KMS-11 (cell line): ENCODE data around the gene KY.

Experiments used
- H2AFZ ChIP-seq: fragments of 200-600 bp; sonication (generic); 2 replicates; pipeline ENCODE4 v1.6.1; 2016; ENCODE audit warnings: antibody characterized with exemption, mixed run types, low read depth
- H3K27ac ChIP-seq: fragments of 200-600 bp; sonication (generic); 2 replicates; pipeline ENCODE4 v1.6.1; 2016; ENCODE audit warnings: mild to moderate bottlenecking, mixed run types
- H3K27me3 ChIP-seq: fragments of 200-600 bp; sonication (generic); 2 replicates; pipeline ENCODE4 v1.6.1; 2017; ENCODE audit warnings: mild to moderate bottlenecking, low read depth, mixed run types, moderate library complexity; ENCODE audit not compliant: insufficient read depth
- H3K36me3 ChIP-seq: fragments of 200-600 bp; sonication (generic); 2 replicates; pipeline ENCODE4 v1.6.1; 2017; ENCODE audit warnings: mild to moderate bottlenecking, mixed run types; ENCODE audit not compliant: insufficient read depth
- H3K4me1 ChIP-seq: fragments of 200-600 bp; sonication (generic); 2 replicates; pipeline ENCODE4 v1.6.1; 2016; ENCODE audit warnings: mild to moderate bottlenecking, low read depth, mixed run types; ENCODE audit not compliant: poor library complexity, severe bottlenecking
- H3K4me2 ChIP-seq: fragments of 200-600 bp; sonication (generic); 2 replicates; pipeline ENCODE4 v1.7.0; 2016; ENCODE audit warnings: mild to moderate bottlenecking, mixed run types
- H3K4me3 ChIP-seq: fragments of 200-600 bp; sonication (generic); IDR thresholded peaks from 2 replicates; pipeline ENCODE4 v1.6.1; 2017; ENCODE audit warnings: low read depth, low read length, mixed read lengths; ENCODE audit not compliant: insufficient read depth
- H3K79me2 ChIP-seq: fragments of 200-600 bp; sonication (generic); 2 replicates; pipeline ENCODE4 v1.6.1; 2016; ENCODE audit warnings: low read depth, mixed run types; ENCODE audit not compliant: insufficient read depth
- H3K9ac ChIP-seq: fragments of 200-600 bp; sonication (generic); 2 replicates; pipeline ENCODE4 v1.6.1; 2016; ENCODE audit warnings: mild to moderate bottlenecking, mixed run types
- H4K20me1 ChIP-seq: fragments of 200-600 bp; sonication (generic); 2 replicates; pipeline ENCODE4 v1.6.1; 2016; ENCODE audit warnings: mild to moderate bottlenecking, mixed run types; ENCODE audit not compliant: insufficient read depth
- CTCF ChIP-seq: fragments of 200-600 bp; sonication (generic); conservative IDR thresholded peaks from 2 replicates; pipeline ENCODE4 v1.6.1; 2017; ENCODE audit warnings: low read depth, mild to moderate bottlenecking, antibody characterized with exemption, low read length, moderate library complexity, mixed read lengths

KY gene

GRCh38 chr3:134630506-134630905 is 20.3 kb downstream of the KY start:
- no peak overlapping the region for H3K27ac ChIP-seq
- H3K4me3 ChIP-seq: no peak overlapping the region
- no peak overlapping the region for H3K4me2 ChIP-seq
- no peaks in the 10 kb centered on the region for H4K20me1 ChIP-seq
- no peaks in the 10 kb centered on the region for H3K36me3 ChIP-seq
- H3K27me3 ChIP-seq: no peaks in the 10 kb centered on the region
- H3K9ac ChIP-seq: no peak overlapping the region
- no peaks in the 10 kb centered on the region for H3K79me2 ChIP-seq
- H2AFZ ChIP-seq: no peak overlapping the region
- H3K4me1 ChIP-seq: no peaks in the 10 kb centered on the region
- 0 out of 2 replicates have a peak, but pooled peaks have one; percentile 21 for TF ChIP-seq CTCF

GRCh38 chr3:134628884-134629283 is 21.9 kb downstream of the KY start:
- Histone ChIP-seq H3K4me3 (no peak overlapping the region), H3K27ac (no peak overlapping the region), H2AFZ (no peak overlapping the region), H3K27me3 (no peaks in the 10 kb centered on the region), H3K4me2 (no peak overlapping the region), H4K20me1 (no peaks in the 10 kb centered on the region), H3K36me3 (no peaks in the 10 kb centered on the region), H3K4me1 (no peaks in the 10 kb centered on the region), H3K9ac (no peak overlapping the region), H3K79me2 (no peaks in the 10 kb centered on the region)
- no peak for TF ChIP-seq CTCF

- Histone ChIP-seq H3K27ac (no peak overlapping the region), H3K36me3 (no peaks in the 10 kb centered on the region), H2AFZ (no peak overlapping the region), H3K4me1 (no peaks in the 10 kb centered on the region), H3K4me3 (no peak overlapping the region), H3K4me2 (no peak overlapping the region), H3K9ac (no peak overlapping the region), H4K20me1 (no peaks in the 10 kb centered on the region), H3K79me2 (no peaks in the 10 kb centered on the region), H3K27me3 (no peaks in the 10 kb centered on the region)
- TF ChIP-seq CTCF: no peak
Observed at GRCh38 chr3:134627831-134628230, 23.0 kb downstream of the KY start.

- H3K4me2 ChIP-seq: no peak overlapping the region
Observed at GRCh38 chr3:134625885-134626741, 24.7 kb downstream of the KY start.

More at GRCh38 chr3:134625885-134626741, 24.7 kb downstream of the KY start:
- Histone ChIP-seq H4K20me1 (no peaks in the 10 kb centered on the region), H3K4me3 (no peak overlapping the region), H3K9ac (no peak overlapping the region), H3K4me1 (peaks cover 13% of the 10 kb centered on the region), H3K27me3 (no peaks in the 10 kb centered on the region), H3K27ac (no peak overlapping the region), H3K36me3 (no peaks in the 10 kb centered on the region), H2AFZ (no peak overlapping the region), H3K79me2 (no peaks in the 10 kb centered on the region)
- no peak for TF ChIP-seq CTCF
